Caco-2 (cell line): ENCODE measurements around the gene ADGRE3. TPM values are rescaled to one million over a fixed set of nuclear protein-coding genes. Genes with fewer than 3 reads are reported as not detected.

ENCODE experiments used
- BruUV-seq: library from RNA; stranded (reverse); fragments of 400-500 nt; replicated peaks from 2 replicates; lab custom pipeline; 2021; lab: Mats Ljungman, UMichigan
- CTCF ChIA-PET: fragments of 300-600 bp; sonication (Branson Sonifier 250); formaldehyde crosslinking; loops from one replicate; lab custom pipeline; 2022; ENCODE audit warnings: antibody characterized with exemption; lab: Charles Lee
- POLR2A ChIA-PET: fragments of 300-600 bp; sonication (Branson Sonifier 250); formaldehyde crosslinking; loops from one replicate; lab custom pipeline; 2022; ENCODE audit warnings: antibody characterized with exemption; lab: Charles Lee
- DNase-seq, 2 experiments: peaks; one replicate each; pipeline versions ENCODE4 v3.0.0 to v3.0.0-alpha.2; 2020 to 2022
- H3K27me3 ChIP-seq: replicated peaks from 2 replicates; pipeline ENCODE4 v1.6.0; 2011; ENCODE audit warnings: low read length; ENCODE audit not compliant: control insufficient read depth, insufficient read depth
- H3K36me3 ChIP-seq: 2 replicates; pipeline ENCODE4 v1.5.1; 2011; ENCODE audit warnings: low read length; ENCODE audit not compliant: control insufficient read depth, insufficient read depth
- H3K4me1 ChIP-seq: fragments of 250-450 bp; sonication (Bioruptor Pico); 2 replicates; pipeline ENCODE4 v1.5.1; 2020; ENCODE audit warnings: mild to moderate bottlenecking
- H3K4me3 ChIP-seq: 2 replicates; pipeline ENCODE4 v1.5.1; 2011; ENCODE audit warnings: low read depth, mild to moderate bottlenecking, control low read depth, low read length
- H3K9me3 ChIP-seq: fragments of 250-450 bp; sonication (Bioruptor Pico); 2 replicates; pipeline ENCODE4 v1.5.1; 2020; ENCODE audit warnings: mild to moderate bottlenecking, moderate library complexity
- H3K27ac Mint-ChIP-seq: one replicate; pipeline ENCODE4 v1.8.0; 2022; ENCODE audit warnings: mixed read lengths; ENCODE audit not compliant: unreplicated experiment
- H3K27me3 Mint-ChIP-seq: one replicate; pipeline ENCODE4 v1.8.0; 2022; ENCODE audit warnings: mixed read lengths; ENCODE audit not compliant: insufficient read depth, unreplicated experiment
- H3K36me3 Mint-ChIP-seq: one replicate; pipeline ENCODE4 v1.8.0; 2022; ENCODE audit warnings: mild to moderate bottlenecking, mixed read lengths; ENCODE audit not compliant: insufficient read depth, unreplicated experiment
- H3K4me1 Mint-ChIP-seq: one replicate; pipeline ENCODE4 v1.8.0; 2022; ENCODE audit warnings: low read depth, mixed read lengths; ENCODE audit not compliant: unreplicated experiment
- H3K4me3 Mint-ChIP-seq: one replicate; pipeline ENCODE4 v1.8.0; 2022; ENCODE audit warnings: mild to moderate bottlenecking, moderate library complexity, mixed read lengths; ENCODE audit not compliant: unreplicated experiment
- H3K9me3 Mint-ChIP-seq: one replicate; pipeline ENCODE4 v1.8.0; 2022; ENCODE audit warnings: mixed read lengths; ENCODE audit not compliant: unreplicated experiment
- intact Hi-C: fragments of 100-400 bp; cut with micrococcal nuclease; formaldehyde crosslinking; loops from one replicate; pipeline ENCODE4 v1.10.0; 2022; ENCODE audit not compliant: unreplicated experiment
- total RNA-seq: library from RNA; stranded (reverse); gene quantifications from 2 replicates; pipeline ENCODE4 v1.2.3, GENCODE V29; 2022
- TF ChIP-seq, protein P1 (sequence below), 2 experiments: fragments of 200-600 bp in 1 of 2; IDR thresholded peaks; 1 replicate in 1 of 2; 2 replicates in 1 of 2; pipeline versions ENCODE4 v1.5.1 to v1.8.0; 2011 to 2022; ENCODE audit warnings: antibody characterized with exemption in 1 of 2, control low read depth in 1 of 2, inconsistent platforms in 1 of 2, low read depth in 1 of 2, low read length in 1 of 2, mild to moderate bottlenecking in 1 of 2, moderate library complexity in 1 of 2; ENCODE audit not compliant: insufficient read depth in 1 of 2, severe bottlenecking in 1 of 2, unreplicated experiment in 1 of 2

ADGRE3 gene
- total RNA-seq, 1 experiment from 2014 or later: not detected

DNA sequence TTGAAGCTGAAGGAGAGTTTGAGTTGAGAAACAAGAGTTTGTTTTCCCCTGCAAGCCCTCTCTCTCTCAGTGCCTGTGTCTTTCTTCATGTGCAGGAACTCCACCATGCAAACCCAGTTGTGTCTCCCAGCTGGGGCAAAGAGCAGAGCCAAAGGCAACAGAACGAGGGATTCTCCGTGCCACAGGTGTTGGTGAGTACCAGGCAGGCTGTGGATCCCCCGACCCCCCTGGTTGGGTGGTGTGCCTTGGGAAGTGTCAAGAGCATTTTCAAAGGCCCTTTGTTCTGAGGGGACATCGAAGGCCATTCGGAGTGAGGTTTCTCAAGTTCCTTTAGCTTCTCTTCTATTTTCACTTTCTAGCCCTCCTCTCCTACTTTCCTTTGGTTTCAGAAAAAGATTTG lies 20.8 kb upstream of the ADGRE3 start:
- Mint-ChIP-seq H3K27ac (no peak overlapping the region), H3K36me3 (no peaks in the 10 kb centered on the region), H3K27me3 (no peaks in the 10 kb centered on the region), H3K4me3 (no peak overlapping the region), H3K9me3 (no peaks in the 10 kb centered on the region), H3K4me1 (no peaks in the 10 kb centered on the region)
- TF ChIP-seq, protein P1, sequence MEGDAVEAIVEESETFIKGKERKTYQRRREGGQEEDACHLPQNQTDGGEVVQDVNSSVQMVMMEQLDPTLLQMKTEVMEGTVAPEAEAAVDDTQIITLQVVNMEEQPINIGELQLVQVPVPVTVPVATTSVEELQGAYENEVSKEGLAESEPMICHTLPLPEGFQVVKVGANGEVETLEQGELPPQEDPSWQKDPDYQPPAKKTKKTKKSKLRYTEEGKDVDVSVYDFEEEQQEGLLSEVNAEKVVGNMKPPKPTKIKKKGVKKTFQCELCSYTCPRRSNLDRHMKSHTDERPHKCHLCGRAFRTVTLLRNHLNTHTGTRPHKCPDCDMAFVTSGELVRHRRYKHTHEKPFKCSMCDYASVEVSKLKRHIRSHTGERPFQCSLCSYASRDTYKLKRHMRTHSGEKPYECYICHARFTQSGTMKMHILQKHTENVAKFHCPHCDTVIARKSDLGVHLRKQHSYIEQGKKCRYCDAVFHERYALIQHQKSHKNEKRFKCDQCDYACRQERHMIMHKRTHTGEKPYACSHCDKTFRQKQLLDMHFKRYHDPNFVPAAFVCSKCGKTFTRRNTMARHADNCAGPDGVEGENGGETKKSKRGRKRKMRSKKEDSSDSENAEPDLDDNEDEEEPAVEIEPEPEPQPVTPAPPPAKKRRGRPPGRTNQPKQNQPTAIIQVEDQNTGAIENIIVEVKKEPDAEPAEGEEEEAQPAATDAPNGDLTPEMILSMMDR (IDR thresholded peaks at IDR 0.05; ENCODE audit: insufficient read depth in 1 of 2, low read depth in 1 of 2, low read length in 1 of 2, severe bottlenecking in 1 of 2, unreplicated experiment in 1 of 2): no peak
- DNase-seq: no peak
- ChIA-PET CTCF (no interaction called here), POLR2A (interaction anchor here (0.6 kb wide), 1 partner anchor 121 kb away, joined by 3 read pairs; no protein-coding TSS in a partner anchor)
- BruUV-seq: no TSS peak
- no peaks in the 10 kb centered on the region for H3K36me3 ChIP-seq
- H3K4me3 ChIP-seq: no peak overlapping the region
- no peaks in the 10 kb centered on the region for H3K27me3 ChIP-seq
- H3K4me1 ChIP-seq: no peaks in the 10 kb centered on the region
- intact Hi-C loops: no loop called here
- H3K9me3 ChIP-seq: no peaks in the 10 kb centered on the region

DNA sequence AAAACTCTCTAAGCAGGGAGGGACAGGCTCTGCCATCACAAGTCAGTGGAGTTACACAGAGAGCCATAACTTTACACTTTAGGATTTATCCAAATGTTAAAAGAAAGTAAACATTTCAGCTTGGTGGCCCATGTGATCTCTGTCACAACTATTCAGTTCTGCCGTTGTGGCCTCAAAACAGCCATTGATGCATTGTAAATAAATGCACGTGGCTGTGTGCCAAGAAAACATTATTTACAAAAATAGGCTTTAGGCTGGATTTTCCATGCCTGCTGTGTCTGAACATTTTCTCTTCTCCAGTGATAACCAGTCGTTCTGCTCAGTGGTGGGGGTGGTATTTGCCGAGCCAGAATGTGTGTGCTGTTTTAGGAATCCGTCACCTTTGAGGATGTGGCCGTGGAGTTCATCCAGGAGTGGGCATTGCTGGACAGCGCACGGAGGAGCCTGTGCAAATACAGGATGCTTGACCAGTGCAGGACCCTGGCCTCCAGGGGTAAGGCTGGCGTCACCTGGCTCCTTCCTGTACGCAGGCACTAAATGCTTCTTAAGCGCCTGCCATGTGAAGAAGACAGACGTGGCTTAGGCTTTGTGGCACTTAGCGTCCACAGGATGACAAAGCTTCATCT lies 20.1 kb upstream of the ADGRE3 start:
- Mint-ChIP-seq H3K36me3 (no peaks in the 10 kb centered on the region), H3K4me3 (no peak overlapping the region), H3K4me1 (no peaks in the 10 kb centered on the region), H3K27ac (no peak overlapping the region), H3K27me3 (no peaks in the 10 kb centered on the region), H3K9me3 (no peaks in the 10 kb centered on the region)
- H3K9me3 ChIP-seq: no peaks in the 10 kb centered on the region
- intact Hi-C loops: no loop called here
- ChIA-PET POLR2A (interaction anchor here (0.7 kb wide), 1 partner anchor 64 kb away, joined by 6 read pairs; no protein-coding TSS in a partner anchor), CTCF (no interaction called here)
- no peaks in the 10 kb centered on the region for H3K4me1 ChIP-seq
- no peak overlapping the region for H3K4me3 ChIP-seq
- DNase-seq: no peak
- no peaks in the 10 kb centered on the region for H3K27me3 ChIP-seq
- no TSS peak for BruUV-seq
- TF ChIP-seq, protein P1 (IDR thresholded peaks at IDR 0.05; ENCODE audit: insufficient read depth in 1 of 2, low read depth in 1 of 2, low read length in 1 of 2, severe bottlenecking in 1 of 2, unreplicated experiment in 1 of 2): no peak
- H3K36me3 ChIP-seq: no peaks in the 10 kb centered on the region

DNA sequence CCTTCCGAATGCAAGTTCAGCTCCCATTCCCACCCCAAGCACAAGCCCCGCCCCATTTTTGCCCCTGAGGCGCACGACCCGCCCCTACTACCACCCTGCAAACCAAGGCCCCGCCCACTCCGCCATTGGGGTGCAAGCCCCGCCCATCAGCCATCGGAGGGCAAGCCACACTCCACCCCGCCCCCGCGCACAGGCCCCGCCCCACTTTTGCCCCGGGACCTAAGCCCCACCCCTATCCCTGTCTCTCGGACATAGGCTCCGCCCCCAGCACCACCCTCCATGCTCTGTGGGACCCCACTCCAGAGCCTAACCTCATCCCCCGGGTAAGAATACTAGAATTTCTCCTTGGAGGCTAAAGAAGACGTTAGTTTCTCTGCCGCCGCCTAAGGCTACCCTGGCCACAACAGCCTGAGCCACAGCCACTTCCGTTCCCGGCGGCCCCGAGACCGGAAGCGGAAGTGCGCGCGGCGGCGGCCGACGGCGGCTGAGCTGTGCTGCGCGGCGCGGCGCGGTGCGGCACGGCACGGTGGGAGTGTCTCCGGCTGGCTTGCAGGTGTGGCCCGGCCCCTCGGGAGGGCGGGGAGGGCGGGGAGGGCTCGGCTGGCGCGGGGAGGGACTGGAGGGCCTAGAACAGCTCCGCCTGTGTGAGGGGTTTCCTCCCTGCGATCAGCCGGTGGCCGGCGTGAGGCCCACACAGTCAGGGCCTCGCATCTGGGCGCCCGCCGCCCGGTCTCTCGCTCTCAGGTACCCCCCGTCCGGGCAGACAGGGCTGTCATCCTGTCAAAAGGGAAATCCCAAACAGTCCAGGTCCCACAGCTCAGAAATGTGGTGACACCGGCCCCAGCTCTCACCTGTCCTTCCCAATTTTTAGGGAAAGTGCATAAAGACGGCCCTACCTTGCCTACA lies 15.2 kb upstream of the ADGRE3 start, which contains the start of gene ZNF333:
Gene ZNF333 (plus strand): TSS at position 451 of the 906 bp plus-strand sequence. CDS start 3,444 bp downstream, outside the sequence.
- peak; percentile 94 to 95 for DNase-seq
- no peaks in the 10 kb centered on the region for H3K36me3 ChIP-seq
- peak within 1 kb of the TSS; percentile 97 for H3K27ac Mint-ChIP-seq
- H3K27me3 ChIP-seq: no peaks in the 10 kb centered on the region
- ChIA-PET CTCF (interaction anchor here (2.1 kb wide), 1 partner anchor 116 kb away, joined by 8 read pairs; no protein-coding TSS in a partner anchor), POLR2A (interaction anchor here (0.6 to 1.0 kb wide), 4 partner anchors 119 to 600 kb away, joined by 3 to 6 read pairs (median 4); no protein-coding TSS in a partner anchor)
- TF ChIP-seq, protein P1 (IDR thresholded peaks at IDR 0.05; ENCODE audit: insufficient read depth in 1 of 2, low read depth in 1 of 2, low read length in 1 of 2, severe bottlenecking in 1 of 2, unreplicated experiment in 1 of 2): no peak
- H3K4me1 Mint-ChIP-seq: no peaks in the 10 kb centered on the region
- H3K9me3 Mint-ChIP-seq: no peaks in the 10 kb centered on the region
- peak within 1 kb of the TSS; percentile 86 for H3K4me3 Mint-ChIP-seq
- no TSS peak for BruUV-seq
- H3K4me1 ChIP-seq: peaks cover 4% of the 10 kb centered on the region; the same call in 1 of the 2 replicates
- peak within 1 kb of the TSS; percentile 78 for H3K4me3 ChIP-seq
- H3K27me3 Mint-ChIP-seq: no peaks in the 10 kb centered on the region
- intact Hi-C loops: no loop called here
- no peaks in the 10 kb centered on the region for H3K9me3 ChIP-seq
- no peaks in the 10 kb centered on the region for H3K36me3 Mint-ChIP-seq
